ENCODE measurements around the gene CYLD.

The CYLD gene

GRCh38 chr16:50711862-50712559, 29.9 kb upstream of the CYLD start:
- DNase-seq = no peak

GRCh38 chr16:50712560-50712898, 29.4 kb upstream of the CYLD start:
- DNase-seq = no peak

DNA sequence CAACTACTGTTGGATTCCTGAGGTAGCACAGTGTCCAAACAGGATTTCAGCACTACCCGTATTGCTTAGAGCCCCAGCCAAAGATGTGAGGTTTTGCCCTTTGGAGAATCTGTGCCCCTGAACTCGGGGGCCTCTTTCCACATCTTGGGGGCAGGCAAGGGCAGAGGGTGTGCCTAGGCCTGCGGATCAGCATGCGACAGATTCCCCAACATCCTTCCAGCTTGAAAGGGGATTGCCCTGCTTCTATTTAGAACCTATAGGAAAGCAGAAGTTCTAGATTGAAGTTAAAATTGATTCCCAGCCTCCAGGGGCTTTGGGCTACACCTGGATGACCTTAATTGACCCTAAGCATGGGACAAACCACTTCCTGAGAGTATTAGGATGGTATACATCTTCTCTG, 28.9 kb upstream of the CYLD start:
- DNase-seq = no peak

DNA sequence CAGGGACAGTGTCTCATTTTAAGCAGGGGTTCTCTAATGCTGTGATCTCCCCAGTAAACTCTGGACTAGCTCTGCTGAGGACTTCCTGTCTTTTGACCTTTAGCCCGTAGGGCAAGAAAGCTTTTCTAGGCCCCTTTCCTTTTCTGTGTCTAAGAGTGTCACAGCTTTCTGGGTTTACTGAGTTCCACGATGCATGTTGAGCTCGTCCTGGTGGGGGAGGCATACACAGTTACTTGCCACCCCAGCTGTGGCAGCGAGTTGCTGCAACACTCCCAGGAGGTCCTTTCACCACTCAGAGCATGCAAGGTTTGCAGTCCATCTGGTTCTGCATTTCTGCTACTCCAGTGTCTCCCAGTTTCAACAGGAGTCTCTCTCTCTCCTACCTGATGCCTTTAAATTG, 24.8 kb upstream of the CYLD start:
- DNase-seq = no peak

GRCh38 chr16:50717494-50717893, 24.4 kb upstream of the CYLD start:
- DNase-seq = no peak

GRCh38 chr16:50718061-50718760, 23.7 kb upstream of the CYLD start:
- no peak for DNase-seq

DNA sequence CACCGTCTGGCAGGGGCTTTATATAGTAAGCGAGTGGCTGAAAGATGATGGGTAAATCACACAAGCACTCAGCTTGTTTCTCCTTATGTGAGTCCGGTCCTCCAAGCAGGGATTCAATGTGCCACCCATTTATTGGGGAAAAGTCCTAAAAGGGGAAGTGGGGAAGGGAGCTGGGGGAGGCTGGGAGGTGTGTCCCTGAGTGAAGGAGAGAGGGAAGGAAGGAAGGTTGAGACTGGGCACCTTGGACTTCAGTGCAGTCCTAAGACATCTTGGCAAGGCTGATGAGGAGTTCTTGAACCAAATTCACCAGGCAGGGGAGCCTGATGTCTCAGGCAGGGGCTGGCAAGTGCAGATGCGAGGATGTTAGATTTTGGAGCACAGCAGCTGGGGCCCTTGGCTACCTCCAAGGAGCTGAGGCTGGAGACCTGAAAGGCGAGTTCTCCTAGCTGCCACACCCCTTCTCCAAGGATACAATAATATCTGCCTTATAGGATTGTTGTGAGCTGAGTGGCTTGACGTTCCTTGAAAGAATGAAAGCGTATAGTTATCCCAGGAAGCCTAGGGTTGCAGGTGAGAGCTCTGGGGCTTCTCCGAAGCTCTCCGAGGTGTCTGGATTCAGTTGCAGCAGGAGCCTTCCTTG, 23.0 kb upstream of the CYLD start:
- no peak for DNase-seq

DNA sequence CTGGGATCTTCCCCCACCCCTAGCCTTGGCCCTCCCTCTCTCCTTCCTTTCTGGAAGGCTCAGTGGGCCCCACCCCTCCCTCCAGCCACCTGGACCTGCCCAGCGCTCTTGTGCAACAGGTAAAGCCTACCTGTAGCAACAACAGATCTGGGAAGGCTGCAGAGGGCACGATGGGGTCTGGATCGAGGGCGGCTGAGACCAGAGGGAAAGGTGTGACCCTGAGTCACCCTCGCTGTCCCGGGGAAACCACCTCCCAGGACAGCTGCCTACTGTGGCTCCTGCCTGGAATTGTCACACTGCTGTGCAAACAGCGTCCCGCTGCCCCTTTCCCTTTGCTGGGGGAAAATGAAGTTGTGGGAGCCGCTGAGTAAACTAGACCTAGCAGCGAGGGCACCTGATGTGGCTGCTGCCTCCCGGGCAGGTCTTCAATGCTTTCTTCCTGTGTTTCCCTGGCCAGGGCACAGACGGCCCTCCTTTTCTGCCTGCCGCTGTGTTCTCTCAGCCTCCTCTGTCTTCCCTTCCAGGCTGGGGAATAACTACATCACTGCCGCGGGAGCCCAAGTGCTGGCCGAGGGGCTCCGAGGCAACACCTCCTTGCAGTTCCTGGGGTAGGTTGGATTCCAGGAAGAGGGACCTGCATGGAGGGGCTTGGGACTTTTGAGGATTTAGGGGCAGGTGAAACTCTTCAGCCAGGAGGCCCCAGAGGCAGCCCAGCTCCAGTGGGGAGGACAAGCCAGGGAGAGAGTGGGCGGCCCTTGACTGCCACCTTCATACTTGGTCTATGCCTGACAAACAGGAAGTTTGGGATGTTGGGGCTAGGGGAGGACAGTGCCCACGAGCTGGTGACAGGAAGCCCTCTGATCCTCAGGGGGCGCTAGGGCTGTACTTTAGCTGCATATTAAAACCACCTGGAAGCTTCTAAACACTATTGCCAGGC, 22.2 kb upstream of the CYLD start:
- DNase-seq = no peak

DNA sequence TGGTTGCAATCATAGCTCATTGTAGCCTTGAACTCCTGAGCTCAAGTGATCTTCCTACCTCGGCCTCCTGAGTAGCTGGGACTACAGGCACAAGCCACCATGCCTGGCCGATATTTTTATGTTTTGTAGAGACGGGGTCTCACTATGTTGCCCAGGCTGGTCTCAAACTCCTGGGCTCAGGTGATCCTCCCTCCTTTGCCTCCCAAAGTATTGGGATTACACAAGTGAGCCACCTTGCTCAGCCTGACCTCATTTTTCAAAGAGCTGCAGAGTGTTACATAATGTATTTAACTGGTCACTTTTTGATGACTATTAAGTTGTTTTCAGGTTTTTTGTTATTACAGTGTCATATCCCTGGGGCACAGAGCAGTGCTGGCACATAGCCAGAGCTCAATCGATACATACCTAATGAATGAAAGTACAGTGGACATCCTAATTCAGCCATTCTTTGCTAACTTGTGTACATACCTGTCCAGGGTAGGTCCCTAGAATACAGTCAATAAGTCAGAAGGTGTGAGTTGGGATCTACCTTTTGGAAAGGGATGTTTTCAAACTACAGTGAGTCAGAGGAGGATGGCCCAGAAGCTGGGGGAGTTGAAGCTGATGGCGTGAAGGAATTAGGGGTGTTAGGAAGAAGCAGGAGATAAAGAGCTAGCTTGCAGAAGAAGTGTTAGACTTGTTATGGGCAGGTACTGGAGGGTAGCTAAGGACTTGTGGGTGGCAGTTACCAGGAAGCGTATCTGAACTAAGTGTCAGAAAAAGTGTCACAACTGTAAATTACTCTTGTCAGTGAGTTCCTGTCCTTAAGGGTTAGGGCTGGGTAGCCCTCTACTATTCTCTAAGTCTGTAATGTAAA, 20.1 kb upstream of the CYLD start:
- DNase-seq = no peak

- DNase-seq = no peak
These were observed 19.5 kb upstream of the CYLD start for GRCh38 chr16:50722405-50722737.

GRCh38 chr16:50722960-50723359, 18.9 kb upstream of the CYLD start:
- DNase-seq = no peak

DNA sequence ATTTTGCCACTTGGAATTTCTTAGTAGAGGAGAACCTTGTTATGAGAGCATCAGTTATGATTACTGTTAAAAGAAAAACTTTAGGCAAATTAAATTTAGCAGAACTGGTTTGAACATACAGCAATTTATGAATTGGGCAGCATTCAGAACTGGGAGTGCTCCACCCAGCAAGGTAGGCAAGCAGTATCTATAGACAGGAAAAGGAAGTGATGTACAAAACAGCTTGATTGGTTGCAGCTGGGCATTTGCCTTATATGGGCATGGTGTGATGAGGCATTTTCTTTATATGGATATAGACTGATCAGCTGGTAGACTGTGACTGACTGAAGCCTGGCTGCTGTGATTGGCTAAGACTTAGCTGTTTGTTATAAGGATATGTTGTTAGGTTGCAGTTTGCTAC, 17.6 kb upstream of the CYLD start:
- DNase-seq = no peak

DNA sequence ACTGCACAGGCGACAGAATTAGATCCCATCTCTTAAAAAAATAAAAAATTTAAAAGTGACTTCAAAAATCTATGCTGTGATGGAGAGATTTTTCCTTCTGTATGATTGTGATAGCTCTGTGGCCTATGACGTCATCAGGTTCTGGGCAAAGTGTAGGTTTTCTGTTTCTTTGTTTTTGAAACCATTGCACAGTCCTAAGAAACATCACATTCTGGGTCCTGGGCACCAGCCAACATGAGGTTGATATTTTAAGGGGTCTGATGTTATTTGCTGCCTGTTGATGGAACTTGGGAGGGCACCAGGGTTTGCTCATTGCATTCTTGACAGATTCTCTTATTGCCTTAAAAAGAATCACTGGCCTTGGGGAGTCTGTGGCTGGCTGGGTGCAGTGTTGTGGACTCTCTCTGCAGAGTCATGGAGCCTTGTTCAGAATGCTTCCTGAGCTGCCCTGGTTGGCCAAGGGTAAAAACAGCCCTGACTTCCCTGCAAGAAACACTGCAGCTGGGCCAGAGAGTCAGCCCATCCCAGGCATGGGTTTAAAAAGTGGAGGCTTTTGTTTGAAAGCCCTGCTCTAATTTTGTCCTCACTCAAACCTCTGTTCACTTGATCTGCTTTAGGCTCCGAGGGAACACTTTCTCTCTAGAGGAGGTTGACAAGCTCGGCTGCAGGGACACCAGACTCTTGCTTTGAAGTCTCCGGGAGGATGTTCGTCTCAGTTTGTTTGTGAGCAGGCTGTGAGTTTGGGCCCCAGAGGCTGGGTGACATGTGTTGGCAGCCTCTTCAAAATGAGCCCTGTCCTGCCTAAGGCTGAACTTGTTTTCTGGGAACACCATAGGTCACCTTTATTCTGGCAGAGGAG, 10.5 kb upstream of the CYLD start:
- DNase-seq = no peak

GRCh38 chr16:50731989-50732832, 9.7 kb upstream of the CYLD start:
- no peak for DNase-seq

DNA sequence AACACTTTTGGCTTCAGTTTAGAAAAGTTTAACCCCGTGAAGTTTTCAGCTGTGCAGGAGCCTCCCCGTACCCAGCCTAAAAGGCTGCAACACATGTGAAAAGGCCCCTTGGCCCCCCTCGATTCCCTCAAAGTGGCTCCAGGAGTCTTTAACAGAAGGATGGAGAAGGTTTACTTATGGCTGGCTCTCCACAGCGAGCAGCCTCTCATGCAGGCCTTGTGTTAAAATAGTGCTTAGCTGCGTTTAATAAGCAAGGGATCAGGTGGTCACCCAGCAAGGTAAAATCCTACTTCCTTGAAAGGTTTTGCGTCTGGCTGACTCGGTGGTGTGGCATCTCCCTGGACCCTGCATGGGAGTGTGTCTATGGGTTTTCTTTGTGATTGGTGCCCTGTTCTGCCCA, 8.4 kb upstream of the CYLD start:
- no peak for DNase-seq

- DNase-seq = no peak
These were observed 6.2 kb upstream of the CYLD start for GRCh38 chr16:50735629-50736122.

DNA sequence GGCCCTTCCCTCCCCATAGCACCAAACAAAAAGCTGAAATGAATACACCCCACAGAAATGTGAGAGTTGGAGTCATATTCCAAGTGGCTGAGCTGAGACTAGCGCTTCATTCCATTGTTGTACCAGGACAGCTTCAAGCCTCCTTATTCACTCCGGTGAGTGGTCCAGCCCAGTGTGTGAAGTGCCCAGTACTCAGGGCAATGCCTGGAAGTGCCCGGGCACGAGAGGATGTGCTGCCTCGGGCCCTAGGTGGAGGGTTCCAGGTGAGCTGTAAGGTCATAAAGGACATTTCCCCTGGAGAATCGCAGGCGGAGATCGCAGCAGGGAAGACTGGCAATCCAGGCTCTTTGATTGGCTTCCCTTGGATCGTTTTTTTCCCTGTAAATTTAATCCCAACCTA, 5.4 kb upstream of the CYLD start:
- DNase-seq = no peak

GRCh38 chr16:50737420-50737959, 4.4 kb upstream of the CYLD start:
- DNase-seq = no peak

DNA sequence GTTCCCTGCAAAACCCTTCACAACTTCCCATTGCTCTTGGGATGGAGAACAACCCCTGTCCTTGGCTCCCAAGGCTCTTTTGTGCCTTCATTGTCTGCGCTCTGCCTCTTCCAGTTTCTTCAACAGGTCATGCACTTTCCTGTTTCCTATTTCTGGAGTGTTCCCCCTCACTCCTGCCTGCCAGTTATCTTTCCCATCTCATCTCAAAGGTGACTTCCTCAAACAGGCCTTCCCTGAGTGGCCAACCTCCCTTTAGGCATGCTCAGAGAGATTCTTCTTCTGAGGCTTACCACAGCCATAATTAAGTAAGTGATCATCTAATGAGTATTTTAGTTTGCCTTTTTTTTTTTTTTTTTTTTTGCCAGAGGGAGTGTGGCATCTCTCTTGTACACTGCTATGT, 2.9 kb upstream of the CYLD start:
- DNase-seq = no peak

DNA sequence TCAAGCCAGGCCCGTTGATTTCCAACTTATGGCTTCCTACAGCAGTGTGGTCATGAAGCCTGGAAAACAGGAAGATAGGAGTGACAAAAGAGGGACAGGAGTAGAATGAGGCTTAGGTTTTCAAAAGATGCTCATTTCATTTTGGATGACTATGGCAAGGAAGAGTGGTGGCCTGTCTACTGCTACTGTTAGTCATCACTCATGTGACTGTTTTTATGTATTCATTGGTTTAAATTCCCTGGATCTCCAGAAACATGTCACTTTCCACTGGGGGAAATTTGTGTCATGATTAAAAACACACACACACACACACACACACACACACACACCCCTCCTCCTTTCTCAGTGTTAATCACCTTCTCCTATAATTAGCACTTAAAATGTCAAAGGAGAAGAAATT, 1.1 kb upstream of the CYLD start:
- no peak for DNase-seq

Measured in activated CD4-positive, alpha-beta T cell treated with anti-CD3 and anti-CD28 coated beads, Interleukin-2, amount 50 U/mL, for 16 hours (primary cell).